OCI-LY1 (cell line): ENCODE results near the gene PEX5L.

Source experiments
- CTCF ChIP-seq: fragments of 200-600 bp; sonication (generic), shearing (Covaris generic); IDR thresholded peaks from 2 replicates; pipeline ENCODE4 v1.5.1; 2017; ENCODE audit warnings: mild to moderate bottlenecking, antibody characterized with exemption, low read length, moderate library complexity, mixed read lengths
- EZH2 ChIP-seq: fragments of 200-600 bp; sonication (generic), shearing (Covaris generic); IDR thresholded peaks from 2 replicates; pipeline ENCODE4 v1.8.0; 2017; ENCODE audit warnings: borderline replicate concordance, mixed run types, mild to moderate bottlenecking, antibody characterized with exemption, low read length, moderate library complexity, mixed read lengths

GRCh38 chr3:179973931-179974361 is 62.8 kb downstream of the PEX5L start:
- TF ChIP-seq CTCF (no peak), EZH2 (no peak)
